Vagina (tissue), 2 donors: Measurements from ENCODE around the gene SCARB1. TPM values are rescaled to one million over a fixed set of nuclear protein-coding genes. Genes with fewer than 3 reads are reported as not detected.

ENCODE experiments used
- DNase-seq, 2 donors: peaks; one replicate each; pipeline ENCODE4 v3.0.0-alpha.2; 2017; ENCODE audit errors: extremely low spot score in 2 of 2
- H3K27ac ChIP-seq: fragments of 200-600 bp; sonication (generic); one replicate; pipeline ENCODE4 v1.5.1; 2019
- H3K27me3 ChIP-seq: fragments of 200-600 bp; sonication (generic); one replicate; pipeline ENCODE4 v1.5.1; 2019
- H3K36me3 ChIP-seq, 2 donors: fragments of 200-600 bp; sonication (generic); one replicate each; pipeline ENCODE4 v1.5.1; 2017 to 2019
- H3K4me1 ChIP-seq: fragments of 200-600 bp; sonication (generic); one replicate; pipeline ENCODE4 v1.5.1; 2019
- H3K4me3 ChIP-seq, 2 donors: fragments of 200-600 bp; sonication (generic); 1 replicate in 1 of 2; 2 replicates in 1 of 2; pipeline ENCODE4 v1.5.1; 2016 to 2019
- H3K9me3 ChIP-seq: fragments of 200-600 bp; sonication (generic); one replicate; pipeline ENCODE4 v1.5.1; 2019
- CTCF ChIP-seq, 3 experiments: fragments of 450-650 bp in 2 of 3; fragments of 200-600 bp in 1 of 3; sonication (generic) in 1 of 3; IDR thresholded peaks; one replicate each; pipeline ENCODE4 v1.5.1; 2017 to 2019; ENCODE audit warnings: antibody characterized with exemption in 3 of 3, mild to moderate bottlenecking in 2 of 3, moderate library complexity in 2 of 3
- POLR2A ChIP-seq, 2 donors: fragments of 450-650 bp; IDR thresholded peaks; one replicate each; pipeline ENCODE4 v1.6.1; 2017; ENCODE audit warnings: antibody characterized with exemption in 2 of 2, mild to moderate bottlenecking in 2 of 2, moderate library complexity in 2 of 2
- POLR2AphosphoS5 ChIP-seq, 2 donors: sonication (generic); formaldehyde crosslinking; IDR thresholded peaks; one replicate each; pipeline ENCODE4 v1.9.0; 2017; ENCODE audit warnings: antibody characterized with exemption in 2 of 2, mild to moderate bottlenecking in 2 of 2, low read depth in 1 of 2; ENCODE audit not compliant: insufficient read depth in 1 of 2
- intact Hi-C: fragments of 100-400 bp; cut with DNase I; formaldehyde crosslinking; loops from one replicate; pipeline ENCODE4 v1.15.1; 2023
- total RNA-seq: library from RNA; depleted of rRNA; stranded (reverse); fragments of >200 nt; gene quantifications from one replicate; pipeline ENCODE4 v1.2.3, GENCODE V29; 2016

SCARB1 gene
- total RNA-seq, 1 donor from 2014 or later: 20.6 TPM

GRCh38 chr12:124837958-124838803 is 25.5 kb downstream of the SCARB1 start:
- TF ChIP-seq POLR2A (IDR thresholded peaks at IDR 0.05) (no peak), POLR2AphosphoS5 (IDR thresholded peaks at IDR 0.05; ENCODE audit: insufficient read depth in 1 of 2, low read depth in 1 of 2) (peak in 1 of 2 donors; percentile 37)
- intact Hi-C loops: no loop called here
- H3K27me3 ChIP-seq: no peaks in the 10 kb centered on the region
- H3K36me3 ChIP-seq: no peaks in the 10 kb centered on the region
- DNase-seq: no peak
- H3K4me1 ChIP-seq: peaks cover 35% of the 10 kb centered on the region
- peak overlapping the region; percentile 74 for H3K27ac ChIP-seq
- H3K9me3 ChIP-seq: no peaks in the 10 kb centered on the region
- H3K4me3 ChIP-seq: no peak overlapping the region

DNA sequence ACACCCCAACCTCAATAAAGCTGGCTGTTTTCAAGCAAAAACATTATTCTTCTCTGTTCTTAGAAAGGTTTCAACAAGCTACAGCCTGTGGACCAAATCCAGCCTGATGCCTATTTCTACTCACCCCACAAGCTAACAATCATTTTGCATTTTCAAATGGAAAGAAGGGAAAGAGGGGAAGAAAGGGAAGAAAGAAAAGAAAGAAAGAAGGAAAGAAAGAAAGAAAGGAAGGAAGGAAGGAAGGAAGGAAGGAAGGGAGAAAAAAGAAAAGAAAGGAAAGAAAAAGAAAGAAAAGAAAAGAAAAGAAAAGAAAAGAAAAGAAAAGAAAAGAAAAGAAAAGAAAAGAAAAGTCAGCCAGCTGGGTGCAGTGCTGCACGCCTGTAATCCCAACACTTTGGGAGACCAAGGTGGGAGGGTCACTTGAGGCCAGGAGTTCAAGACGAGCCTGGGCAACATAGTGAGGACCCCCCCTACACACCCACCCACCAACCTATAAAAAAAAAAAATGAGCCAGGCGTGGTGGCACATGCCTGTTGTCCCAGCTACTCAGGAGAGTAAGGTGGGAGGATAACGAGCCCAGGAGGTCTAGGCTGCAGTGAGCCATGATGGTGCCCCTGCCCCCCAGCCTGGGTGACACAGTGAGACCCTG is 26.3 kb downstream of the SCARB1 start:
- H3K9me3 ChIP-seq: no peaks in the 10 kb centered on the region
- peaks cover 41% of the 10 kb centered on the region for H3K4me1 ChIP-seq
- H3K4me3 ChIP-seq: no peak overlapping the region
- no peaks in the 10 kb centered on the region for H3K27me3 ChIP-seq
- intact Hi-C loops: no loop called here
- DNase-seq: no peak
- TF ChIP-seq CTCF (IDR thresholded peaks at IDR 0.05): no peak
- peak overlapping the region; percentile 74 for H3K27ac ChIP-seq
- H3K36me3 ChIP-seq: no peaks in the 10 kb centered on the region

- no peak overlapping the region for H3K4me3 ChIP-seq
- intact Hi-C loops: no loop called here
- DNase-seq: no peak
- H3K27ac ChIP-seq: no peak overlapping the region
- TF ChIP-seq POLR2AphosphoS5 (IDR thresholded peaks at IDR 0.05; ENCODE audit: insufficient read depth in 1 of 2, low read depth in 1 of 2) (no peak), POLR2A (IDR thresholded peaks at IDR 0.05) (no peak), CTCF (IDR thresholded peaks at IDR 0.05) (no peak)
- no peaks in the 10 kb centered on the region for H3K9me3 ChIP-seq
- no peaks in the 10 kb centered on the region for H3K27me3 ChIP-seq
- no peaks in the 10 kb centered on the region for H3K36me3 ChIP-seq
- H3K4me1 ChIP-seq: peaks cover 41% of the 10 kb centered on the region
Observed at GRCh38 chr12:124836759-124837158, 26.9 kb downstream of the SCARB1 start.

DNA sequence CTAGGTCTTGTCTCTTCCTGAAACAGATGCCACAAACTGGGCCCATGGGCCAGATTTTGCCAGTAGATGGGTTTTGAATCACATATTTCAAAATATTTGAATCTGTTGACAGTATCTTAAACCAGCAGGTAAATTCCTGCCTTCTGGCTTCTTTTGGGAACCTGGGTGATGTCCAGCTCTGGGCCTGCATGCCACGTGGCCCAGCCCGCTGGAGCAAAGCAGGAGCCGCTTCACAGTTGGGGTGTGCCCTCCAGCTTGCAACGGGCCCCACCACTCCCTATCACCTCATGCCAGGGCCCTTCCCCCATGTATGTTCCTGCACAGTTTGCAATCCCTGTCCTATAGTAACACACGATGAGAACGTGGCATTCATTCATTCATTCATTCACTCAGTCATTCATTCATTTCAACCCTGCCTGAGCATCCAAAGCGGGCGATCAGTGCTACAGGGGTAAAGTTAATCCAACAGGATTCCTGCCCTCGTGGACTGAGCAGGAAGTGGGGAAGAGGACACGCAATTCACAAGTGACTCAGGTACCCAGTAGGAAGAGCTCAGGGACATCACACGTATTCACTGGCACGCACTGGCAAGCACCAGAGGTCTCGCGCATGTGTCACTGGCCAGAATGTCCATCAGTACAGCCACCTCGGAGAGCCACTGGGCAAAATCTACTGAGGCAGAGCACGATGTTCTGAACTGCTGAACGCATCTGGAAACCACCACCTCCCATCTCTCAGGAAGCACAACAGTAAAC is 27.8 kb downstream of the SCARB1 start:
- H3K4me1 ChIP-seq: peaks cover 41% of the 10 kb centered on the region
- H3K36me3 ChIP-seq: no peaks in the 10 kb centered on the region
- no peaks in the 10 kb centered on the region for H3K9me3 ChIP-seq
- TF ChIP-seq POLR2AphosphoS5 (IDR thresholded peaks at IDR 0.05; ENCODE audit: insufficient read depth in 1 of 2, low read depth in 1 of 2) (no peak), POLR2A (IDR thresholded peaks at IDR 0.05) (no peak), CTCF (IDR thresholded peaks at IDR 0.05) (no peak)
- no peak overlapping the region for H3K4me3 ChIP-seq
- intact Hi-C loops: no loop called here
- no peak for DNase-seq
- no peaks in the 10 kb centered on the region for H3K27me3 ChIP-seq
- no peak overlapping the region for H3K27ac ChIP-seq

- Histone ChIP-seq H3K4me3 (no peak overlapping the region), H3K9me3 (no peaks in the 10 kb centered on the region), H3K4me1 (peaks cover 41% of the 10 kb centered on the region), H3K27ac (peak overlapping the region; percentile 47), H3K27me3 (no peaks in the 10 kb centered on the region), H3K36me3 (no peaks in the 10 kb centered on the region)
- TF ChIP-seq POLR2AphosphoS5 (IDR thresholded peaks at IDR 0.05; ENCODE audit: insufficient read depth in 1 of 2, low read depth in 1 of 2): no peak
- no peak for TF ChIP-seq CTCF (IDR thresholded peaks at IDR 0.05)
- no peak for TF ChIP-seq POLR2A (IDR thresholded peaks at IDR 0.05)
- intact Hi-C loops: loop anchor here (1.0 kb wide), 1 partner anchor 44 kb away; no protein-coding TSS in a partner anchor
- no peak for DNase-seq
Observed at GRCh38 chr12:124834822-124835221, 28.8 kb downstream of the SCARB1 start.
